Pancreas (tissue), 10 donors: ENCODE measurements around the gene JMJD8. TPM values are rescaled to one million over a fixed set of nuclear protein-coding genes. Genes with fewer than 3 reads are reported as not detected.
A peak's percentile ranks its signal among the peaks of the same experiment; 100 is the strongest.

Source experiments
- ATAC-seq, 4 donors: fragments of 200-7000 bp; cut with Tn5 transposase; one replicate each; pipeline versions ENCODE4 v1.8.0 to v1.9.1; 2020; ENCODE audit warnings: mild to moderate bottlenecking in 4 of 4, moderate library complexity in 4 of 4
- DNase-seq, 6 donors: peaks; one replicate each; pipeline ENCODE4 v3.0.0-alpha.2; 2020
- FAIRE-seq: peaks from 2 replicates; lab custom pipeline; 2012; peaks lifted over from hg19 to GRCh38; lab: Jason Lieb, UNC
- H3K27ac ChIP-seq, 4 donors: fragments of 200-600 bp; sonication (generic); 1 replicate in 3 of 4; 2 replicates in 1 of 4; pipeline versions ENCODE4 v1.5.0 to v1.8.0; 2020
- H3K27me3 ChIP-seq, 4 donors: fragments of 200-600 bp; one replicate each; pipeline ENCODE4 v1.8.0; 2021
- H3K36me3 ChIP-seq, 3 donors: fragments of 200-600 bp; sonication (generic) in 1 of 3; one replicate each; pipeline versions ENCODE4 v1.5.0 to v1.8.0; 2020 to 2021
- H3K4me1 ChIP-seq, 3 donors: fragments of 200-600 bp; one replicate each; pipeline ENCODE4 v1.8.0; 2021
- H3K4me3 ChIP-seq, 4 donors: fragments of 200-600 bp; sonication (generic) in 2 of 4; one replicate each; pipeline versions ENCODE4 v1.5.0 to v1.8.0; 2020 to 2021
- H3K9me3 ChIP-seq, 4 donors: fragments of 200-600 bp; one replicate each; pipeline ENCODE4 v1.8.0; 2021
- CTCF ChIP-seq, 4 donors: fragments of 200-600 bp; sonication (generic) in 3 of 4; IDR thresholded peaks; one replicate each; pipeline versions ENCODE4 v1.5.0 to v1.8.0; 2021; ENCODE audit warnings: antibody characterized with exemption in 4 of 4
- WGBS, 2 donors: extraction: QIAGEN DNeasy Blood & Tissue Kit; methylation state at CpG; one replicate each; pipeline ENCODE4 v1.1.7; 2013; 5-methylcytosine and 5-hydroxymethylcytosine counted together
- intact Hi-C, 3 donors: fragments of 100-400 bp; cut with DNase I; formaldehyde crosslinking; loops; one replicate each; pipeline versions ENCODE4 v1.11.1 to v1.14.2; 2022
- polyA plus RNA-seq, 2 donors: library from polyadenylated mRNA; stranded (reverse); fragments of 200-250 nt; gene quantifications; one replicate each; pipeline ENCODE4 v1.2.3, GENCODE V29; 2013
- total RNA-seq, 6 donors: library from RNA; stranded (reverse); fragmentation: NEBNext Ultra II Directional in 4 of 6; extraction: Animal tissue kit (Norgen Biotek cat#: 25700) in 4 of 6; gene quantifications; one replicate each; pipeline versions ENCODE4 v1.2.1 to v1.2.4, GENCODE V29; 2021 to 2023
- donor health status: healthy with polysubstance abuse.
- donor health status: DM: no; HTN: no; CAD: no; lungs with moderate emphysema.
- donor health status: DM: no; HTN: no; CAD: no.
- donor health status: control.
- donor health status: control.
- donor health status: Bipolar disorder and iron deficiency.
- donor health status: DM: yes; HTN: yes; CAD: no.
- donor health status: DM: no; HTN: no; CAD: no.
- donor health status: DM: no; HTN: no; CAD: no.
- donor health status: DM: yes; HTN: yes; CAD: no.

JMJD8 gene
- total and polyA plus RNA-seq, 8 donors: 25.0 to 50.2 (median 34.2) TPM

DNA sequence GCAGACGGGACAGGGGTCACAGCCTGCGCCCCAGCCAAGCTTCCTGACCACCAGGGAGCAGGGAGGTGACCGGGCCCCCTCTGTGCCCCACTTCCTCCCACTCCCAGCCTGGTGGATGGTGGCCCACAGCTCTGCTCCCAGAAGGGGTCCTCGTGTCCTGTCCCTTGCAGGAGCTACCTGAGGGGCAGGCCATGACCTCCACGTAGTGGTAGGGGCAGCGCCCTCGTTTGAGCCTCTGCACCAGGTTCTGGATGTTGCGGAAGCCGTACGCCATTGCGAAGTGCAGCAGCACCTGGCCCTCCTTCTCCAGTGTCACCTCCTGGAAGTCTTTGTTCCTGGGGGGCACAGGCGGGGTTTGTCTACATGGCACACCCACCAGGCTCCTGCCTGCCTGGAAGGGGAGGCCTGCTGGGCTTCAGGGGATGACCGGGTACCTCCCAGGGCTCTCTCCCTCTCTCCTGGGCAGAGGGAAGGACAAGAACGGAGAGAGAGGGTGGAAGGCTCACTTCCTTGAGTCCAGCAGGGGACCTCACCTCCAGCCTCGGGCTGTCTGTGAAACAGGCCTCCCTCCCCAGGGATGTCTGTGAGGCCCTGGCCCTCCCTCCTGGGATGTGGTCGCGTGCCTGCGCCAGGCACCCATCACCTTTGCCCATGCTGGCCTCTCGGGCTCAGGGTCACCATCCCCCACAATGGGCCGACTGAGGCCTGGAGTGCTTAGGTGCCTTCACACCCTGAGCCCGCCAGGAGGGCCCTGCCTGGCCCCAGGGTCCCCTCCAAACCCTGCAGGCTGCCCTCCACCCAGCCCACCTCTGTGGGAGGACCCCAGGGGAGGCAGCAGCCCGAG, 46.8 kb upstream of the JMJD8 start:
- ATAC-seq: no peak
- no peak for FAIRE-seq
- H3K9me3 ChIP-seq: no peaks in the 10 kb centered on the region
- DNase-seq: peak in 3 of 6 donors; percentile 18 to 74 (median 50)
- TF ChIP-seq CTCF (IDR thresholded peaks at IDR 0.05): no peak
- intact Hi-C loops: no loop called here
- WGBS, 2 donors: 88 to 92% methylated on average over 21 to 22 of the region's 22 CpGs
- no peak overlapping the region for H3K4me3 ChIP-seq
- H3K36me3 ChIP-seq: peaks cover 0 to 24% (median 0%) of the 10 kb centered on the region in 3 donors
- H3K27me3 ChIP-seq: no peaks in the 10 kb centered on the region
- peaks cover 9 to 16% (median 14%) of the 10 kb centered on the region in 3 donors for H3K4me1 ChIP-seq
- H3K27ac ChIP-seq: no peak overlapping the region

GRCh38 chr16:729768-730665, 45.9 kb upstream of the JMJD8 start:
- H3K4me1 ChIP-seq: peaks cover 9 to 16% (median 14%) of the 10 kb centered on the region in 3 donors
- DNase-seq (peak in 4 of 6 donors; percentile 19 to 84 (median 42)), FAIRE-seq (no peak), ATAC-seq (no peak)
- intact Hi-C loops: no loop called here
- TF ChIP-seq CTCF (IDR thresholded peaks at IDR 0.05): no peak
- H3K36me3 ChIP-seq: peaks cover 0 to 19% (median 0%) of the 10 kb centered on the region in 3 donors
- no peaks in the 10 kb centered on the region for H3K27me3 ChIP-seq
- no peaks in the 10 kb centered on the region for H3K9me3 ChIP-seq
- no peak overlapping the region for H3K4me3 ChIP-seq
- no peak overlapping the region for H3K27ac ChIP-seq
- WGBS, 2 donors: 86 to 89% methylated on average over 37 of the region's 37 CpGs

DNA sequence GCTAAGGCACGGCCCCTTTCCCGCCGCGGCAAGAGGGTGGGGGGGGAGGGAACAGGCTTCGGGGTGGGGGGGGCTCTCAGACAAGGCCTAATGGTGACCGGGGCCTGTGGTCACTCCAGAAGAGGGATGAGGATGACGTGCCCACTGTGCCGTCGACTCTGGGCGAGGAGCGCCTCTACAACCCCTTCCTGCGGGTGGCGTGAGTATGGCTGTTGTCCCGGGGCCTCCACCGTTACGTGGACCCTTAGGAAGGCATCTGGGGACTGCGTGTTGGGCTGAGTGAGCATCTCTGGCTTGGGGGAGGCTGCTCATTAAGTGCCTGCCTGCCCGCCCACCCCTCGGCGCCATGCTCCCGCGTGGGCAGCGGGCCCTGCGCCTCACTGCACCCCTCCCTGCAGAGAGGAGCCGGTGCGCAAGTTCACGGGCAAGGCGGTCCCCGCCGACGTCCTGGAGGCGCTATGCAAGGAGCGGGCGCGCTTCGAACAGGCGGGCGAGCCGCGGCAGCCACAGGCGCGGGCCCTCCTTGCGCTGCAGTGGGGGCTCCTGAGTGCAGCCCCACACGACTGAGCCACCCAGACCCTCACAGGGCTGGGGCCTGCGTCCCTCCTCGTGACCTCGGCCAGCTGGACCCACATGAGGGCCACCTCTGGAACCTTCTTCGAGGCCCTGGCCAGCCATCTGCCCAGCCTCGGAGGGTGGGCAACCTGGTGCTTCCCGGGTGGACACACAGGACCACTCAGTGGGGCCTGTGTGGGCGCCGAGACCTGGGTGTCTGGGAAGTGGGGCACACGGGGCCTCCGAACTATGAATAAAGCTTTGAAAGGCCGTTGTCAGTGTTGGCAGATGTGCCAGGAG, 45.0 kb upstream of the JMJD8 start:
- Histone ChIP-seq H3K27me3 (no peaks in the 10 kb centered on the region), H3K36me3 (peaks cover 0 to 19% (median 0%) of the 10 kb centered on the region in 3 donors), H3K27ac (no peak overlapping the region), H3K9me3 (no peaks in the 10 kb centered on the region), H3K4me1 (peaks cover 9 to 16% (median 14%) of the 10 kb centered on the region in 3 donors), H3K4me3 (no peak overlapping the region)
- intact Hi-C loops: no loop called here
- WGBS, 2 donors: 49 to 57% methylated on average over 53 to 55 of the region's 55 CpGs
- FAIRE-seq (no peak), ATAC-seq (no peak), DNase-seq (peak in 5 of 6 donors; percentile 7 to 79 (median 46))
- no peak for TF ChIP-seq CTCF (IDR thresholded peaks at IDR 0.05)

GRCh38 chr16:728131-728889, 44.2 kb upstream of the JMJD8 start:
- Histone ChIP-seq H3K4me1 (peaks cover 9 to 16% (median 14%) of the 10 kb centered on the region in 3 donors), H3K36me3 (peaks cover 0 to 12% (median 0%) of the 10 kb centered on the region in 3 donors), H3K9me3 (no peaks in the 10 kb centered on the region), H3K27ac (no peak overlapping the region), H3K27me3 (no peaks in the 10 kb centered on the region), H3K4me3 (peak overlapping the region in 3 of 4 donors; percentile 10 to 49 (median 30))
- FAIRE-seq: no peak
- intact Hi-C loops: no loop called here
- no peak for TF ChIP-seq CTCF (IDR thresholded peaks at IDR 0.05)
- 1% methylated on average over 26 to 80 of the region's 80 CpGs for WGBS, 2 donors
- ATAC-seq: peak; percentile 20 to 59 (median 57)
- DNase-seq: peak in 5 of 6 donors; percentile 30 to 84 (median 53)
